Endodermal cell (in vitro differentiated cells): ENCODE measurements around the gene TXNDC15. TPM values are rescaled to one million over a fixed set of nuclear protein-coding genes. Genes with fewer than 3 reads are reported as not detected.

Source experiments
- DNase-seq: peaks from one replicate; pipeline ENCODE4 v3.0.0-alpha.2; 2017
- H3K27ac ChIP-seq: 2 replicates; pipeline ENCODE4 v1.5.1; 2013; ENCODE audit warnings: mild to moderate bottlenecking, low read depth, low read length, moderate library complexity
- H3K27me3 ChIP-seq: 2 replicates; pipeline ENCODE4 v1.6.1; 2013; ENCODE audit warnings: mild to moderate bottlenecking, low read length, moderate library complexity; ENCODE audit not compliant: insufficient read depth, control insufficient read depth, poor library complexity, severe bottlenecking
- H3K36me3 ChIP-seq: 2 replicates; pipeline ENCODE4 v1.7.0; 2013; ENCODE audit warnings: mild to moderate bottlenecking, low read length, moderate library complexity; ENCODE audit not compliant: control insufficient read depth, insufficient read depth
- H3K4me1 ChIP-seq: one replicate; pipeline ENCODE4 v1.7.0; 2013; ENCODE audit warnings: low read length; ENCODE audit not compliant: control insufficient read depth, insufficient read depth
- H3K4me3 ChIP-seq: 2 replicates; pipeline ENCODE4 v1.5.1; 2013; ENCODE audit warnings: mild to moderate bottlenecking, low read length, moderate library complexity
- H3K9ac ChIP-seq: 2 replicates; pipeline ENCODE4 v1.6.1; 2013; ENCODE audit warnings: mild to moderate bottlenecking, low read length, moderate library complexity; ENCODE audit not compliant: poor library complexity, severe bottlenecking; ENCODE audit errors: extremely low read depth
- H3K9me3 ChIP-seq: 2 replicates; pipeline ENCODE4 v1.6.1; 2013; ENCODE audit warnings: mild to moderate bottlenecking, low read length, moderate library complexity; ENCODE audit not compliant: control insufficient read depth
- H3K27ac Mint-ChIP-seq: 2 replicates; pipeline ENCODE4 v1.8.0; 2020; ENCODE audit warnings: mixed read lengths
- H3K27me3 Mint-ChIP-seq: 2 replicates; pipeline ENCODE4 v1.8.0; 2021; ENCODE audit warnings: mild to moderate bottlenecking, mixed read lengths; ENCODE audit not compliant: insufficient read depth
- H3K36me3 Mint-ChIP-seq: 2 replicates; pipeline ENCODE4 v1.8.0; 2020; ENCODE audit warnings: low read depth, mixed read lengths
- H3K4me1 Mint-ChIP-seq: 2 replicates; pipeline ENCODE4 v1.8.0; 2020; ENCODE audit warnings: mixed read lengths
- H3K4me3 Mint-ChIP-seq: 2 replicates; pipeline ENCODE4 v1.8.0; 2020; ENCODE audit warnings: mild to moderate bottlenecking, moderate library complexity, mixed read lengths
- H3K9me3 Mint-ChIP-seq: 2 replicates; pipeline ENCODE4 v1.8.0; 2020; ENCODE audit warnings: mild to moderate bottlenecking, mixed read lengths
- WGBS, 2 experiments: methylation state at CpG; one replicate each; pipeline versions ENCODE4 v1.1.5 to v1.1.7; 2013; ENCODE audit warnings: missing lambda C conversion rate in 2 of 2, mixed read lengths in 1 of 2; ENCODE audit not compliant: insufficient coverage in 1 of 2, insufficient read length in 1 of 2; 5-methylcytosine and 5-hydroxymethylcytosine counted together
- long read RNA-seq, 4 experiments: library from polyadenylated mRNA in 2 of 4; library from RNA in 1 of 4; library from capped mRNA in 1 of 4; stranded (forward) in 3 of 4; unstranded in 1 of 4; transcript quantifications; one replicate each; pipeline ENCODE4 v2.0.0, GENCODE V29; 2020 to 2021; ENCODE audit warnings: inconsistent platforms in 1 of 4
- polyA plus RNA-seq, 2 experiments: library from polyadenylated mRNA; stranded (reverse); fragments of 50-300 nt; gene quantifications; one replicate each; pipeline ENCODE4 v1.2.3, GENCODE V29; 2013
- total RNA-seq, 2 donors: library from RNA; stranded (reverse); fragmentation: NEBNext Ultra II Directional in 1 of 2; extraction: Animal tissue kit (Norgen Biotek cat#: 25700) in 1 of 2; gene quantifications; 2 replicates in 1 of 2; 3 replicates in 1 of 2; pipeline ENCODE4 v1.2.1, GENCODE V29; 2021
- TF ChIP-seq, protein P1 (sequence below): fragments of 200-600 bp; sonication (generic); conservative IDR thresholded peaks from 2 replicates; pipeline ENCODE4 v1.5.0; 2021; ENCODE audit warnings: antibody characterized with exemption, mild to moderate bottlenecking

The TXNDC15 gene, protein sequence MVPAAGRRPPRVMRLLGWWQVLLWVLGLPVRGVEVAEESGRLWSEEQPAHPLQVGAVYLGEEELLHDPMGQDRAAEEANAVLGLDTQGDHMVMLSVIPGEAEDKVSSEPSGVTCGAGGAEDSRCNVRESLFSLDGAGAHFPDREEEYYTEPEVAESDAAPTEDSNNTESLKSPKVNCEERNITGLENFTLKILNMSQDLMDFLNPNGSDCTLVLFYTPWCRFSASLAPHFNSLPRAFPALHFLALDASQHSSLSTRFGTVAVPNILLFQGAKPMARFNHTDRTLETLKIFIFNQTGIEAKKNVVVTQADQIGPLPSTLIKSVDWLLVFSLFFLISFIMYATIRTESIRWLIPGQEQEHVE
- 10 to 100 TPM; 34.0 to 37.0 TPM for total RNA-seq
- polyA plus RNA-seq (2013, experiment 1 of 2), result 30.0 TPM
- polyA plus RNA-seq (2013, experiment 2 of 2), result 31.1 TPM
- long read RNA-seq, experiment 1, transcript TXNDC15-201 (5 exons, 3,548 nt), result major isoform, 6 of 13 reads
- long read RNA-seq, experiment 1, partial matches to known transcripts, result 2 of 13 reads
- long read RNA-seq, experiment 1, other reads (novel, unspliced or antisense), result 4 of 13 reads
- long read RNA-seq, experiment 2, transcript TXNDC15-201 (5 exons, 3,548 nt), result major isoform, 23 of 28 reads
- long read RNA-seq, experiment 2, partial matches to known transcripts, result 1 of 28 reads
- long read RNA-seq, experiment 2, other reads (novel, unspliced or antisense), result 4 of 28 reads
- long read RNA-seq, experiment 3, transcript TXNDC15-201 (5 exons, 3,548 nt), result major isoform, 55 of 77 reads
- long read RNA-seq, experiment 3, partial matches to known transcripts, result 0 of 77 reads
- long read RNA-seq, experiment 3, other reads (novel, unspliced or antisense), result 22 of 77 reads
- long read RNA-seq, experiment 4, transcript TXNDC15-201 (5 exons, 3,548 nt), result major isoform, 44 of 54 reads
- long read RNA-seq, experiment 4, partial matches to known transcripts, result 5 of 54 reads
- long read RNA-seq, experiment 4, other reads (novel, unspliced or antisense), result 4 of 54 reads

DNA sequence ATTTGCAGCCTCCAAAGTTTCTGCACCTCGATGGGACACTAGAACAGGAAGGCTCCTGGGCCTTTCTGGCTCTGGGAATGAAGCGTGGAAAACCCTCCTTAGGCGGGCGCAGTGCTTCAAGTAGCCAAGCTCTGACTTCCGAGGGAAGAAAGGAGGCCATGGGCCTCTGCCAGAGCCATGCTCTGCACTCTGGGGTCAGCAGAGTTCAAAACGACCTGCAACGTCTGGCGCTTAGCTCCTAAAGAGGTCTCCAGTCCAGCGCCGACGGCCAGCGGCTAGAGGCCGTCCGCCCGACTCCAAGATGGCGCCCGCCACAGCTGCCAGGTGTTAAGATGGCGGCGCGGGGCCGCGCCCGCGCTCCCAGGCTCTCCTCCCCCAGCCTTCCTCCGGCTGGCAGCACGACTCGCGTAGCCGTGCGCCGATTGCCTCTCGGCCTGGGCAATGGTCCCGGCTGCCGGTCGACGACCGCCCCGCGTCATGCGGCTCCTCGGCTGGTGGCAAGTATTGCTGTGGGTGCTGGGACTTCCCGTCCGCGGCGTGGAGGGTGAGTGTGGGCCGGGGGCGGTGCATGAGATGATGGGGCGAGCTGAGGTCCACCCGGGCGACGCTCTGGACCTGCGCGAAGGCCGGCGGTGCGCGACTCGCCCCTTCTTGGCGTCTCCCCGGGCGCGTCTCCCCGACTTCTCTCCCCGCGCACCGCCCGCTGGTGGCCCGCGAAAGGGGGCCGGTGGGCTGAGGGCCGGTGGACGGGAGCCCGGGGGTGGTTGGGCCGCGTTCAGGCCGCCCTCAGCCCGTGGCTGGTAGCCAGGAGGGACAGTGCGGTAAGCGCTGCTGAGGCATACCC, at the start of gene TXNDC15:
TXNDC15 (plus strand) TSS at position 385 of the 844 bp plus-strand sequence; CDS start at position 442, 57 bp downstream.
- H3K9me3 ChIP-seq, result no peaks in the 10 kb centered on the region
- peaks cover 5% of the 10 kb centered on the region for H3K4me1 ChIP-seq
- H3K36me3 Mint-ChIP-seq, result peaks cover 3% of the 10 kb centered on the region
- TF ChIP-seq, protein P1, sequence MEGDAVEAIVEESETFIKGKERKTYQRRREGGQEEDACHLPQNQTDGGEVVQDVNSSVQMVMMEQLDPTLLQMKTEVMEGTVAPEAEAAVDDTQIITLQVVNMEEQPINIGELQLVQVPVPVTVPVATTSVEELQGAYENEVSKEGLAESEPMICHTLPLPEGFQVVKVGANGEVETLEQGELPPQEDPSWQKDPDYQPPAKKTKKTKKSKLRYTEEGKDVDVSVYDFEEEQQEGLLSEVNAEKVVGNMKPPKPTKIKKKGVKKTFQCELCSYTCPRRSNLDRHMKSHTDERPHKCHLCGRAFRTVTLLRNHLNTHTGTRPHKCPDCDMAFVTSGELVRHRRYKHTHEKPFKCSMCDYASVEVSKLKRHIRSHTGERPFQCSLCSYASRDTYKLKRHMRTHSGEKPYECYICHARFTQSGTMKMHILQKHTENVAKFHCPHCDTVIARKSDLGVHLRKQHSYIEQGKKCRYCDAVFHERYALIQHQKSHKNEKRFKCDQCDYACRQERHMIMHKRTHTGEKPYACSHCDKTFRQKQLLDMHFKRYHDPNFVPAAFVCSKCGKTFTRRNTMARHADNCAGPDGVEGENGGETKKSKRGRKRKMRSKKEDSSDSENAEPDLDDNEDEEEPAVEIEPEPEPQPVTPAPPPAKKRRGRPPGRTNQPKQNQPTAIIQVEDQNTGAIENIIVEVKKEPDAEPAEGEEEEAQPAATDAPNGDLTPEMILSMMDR, result no peak
- peaks cover 12% of the 10 kb centered on the region for H3K4me1 Mint-ChIP-seq
- DNase-seq, result peak; percentile 95
- H3K36me3 ChIP-seq, result no peaks in the 10 kb centered on the region
- H3K9ac ChIP-seq, result peak within 1 kb of the TSS; percentile 75
- peak within 1 kb of the TSS; percentile 82 for H3K4me3 Mint-ChIP-seq
- H3K9me3 Mint-ChIP-seq, result no peaks in the 10 kb centered on the region
- peak within 1 kb of the TSS; percentile 84 for H3K4me3 ChIP-seq
- H3K27ac ChIP-seq, result peak within 1 kb of the TSS; percentile 80
- WGBS, 2 experiments, result 4 to 19% methylated on average over 18 to 79 of the region's 79 CpGs
- no peaks in the 10 kb centered on the region for H3K27me3 ChIP-seq
- peak within 1 kb of the TSS; percentile 93 for H3K27ac Mint-ChIP-seq
- no peaks in the 10 kb centered on the region for H3K27me3 Mint-ChIP-seq

DNA sequence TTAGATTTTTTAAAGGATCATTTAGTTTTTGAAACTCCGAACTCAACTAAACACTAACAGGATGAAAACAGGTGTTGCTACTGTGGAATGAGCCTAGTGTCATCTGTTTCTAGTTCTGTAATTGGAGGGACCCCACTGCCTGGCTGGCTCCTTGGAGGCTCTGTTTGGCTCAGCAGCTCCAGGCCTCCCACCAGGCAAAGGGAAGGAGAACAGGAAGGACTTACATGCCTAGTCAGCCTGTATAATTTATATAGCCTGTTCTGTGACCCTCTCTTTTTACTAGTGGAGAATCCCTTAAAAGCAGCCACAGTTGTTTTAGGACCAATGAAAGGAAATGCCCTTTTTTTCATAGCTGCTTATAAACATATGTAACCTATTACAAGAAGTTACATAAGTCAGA, 49.5 kb upstream of the TXNDC15 start:
- WGBS, 2 experiments, result 93% methylated on average over 1 of the region's 1 CpG; no CpG with 5 or more reads in 1 of the 2 experiments
- TF ChIP-seq, protein P1, result no peak
- H3K9ac ChIP-seq, result no peak overlapping the region
- no peak for DNase-seq
- Mint-ChIP-seq H3K4me3 (no peak overlapping the region), H3K27ac (no peak overlapping the region), H3K9me3 (no peaks in the 10 kb centered on the region), H3K27me3 (no peaks in the 10 kb centered on the region), H3K36me3 (peaks cover 57% of the 10 kb centered on the region), H3K4me1 (no peaks in the 10 kb centered on the region)
- H3K36me3 ChIP-seq, result peaks cover 86% of the 10 kb centered on the region
- no peaks in the 10 kb centered on the region for H3K4me1 ChIP-seq
- H3K9me3 ChIP-seq, result no peaks in the 10 kb centered on the region
- H3K4me3 ChIP-seq, result no peak overlapping the region
- H3K27ac ChIP-seq, result no peak overlapping the region
- H3K27me3 ChIP-seq, result no peaks in the 10 kb centered on the region

DNA sequence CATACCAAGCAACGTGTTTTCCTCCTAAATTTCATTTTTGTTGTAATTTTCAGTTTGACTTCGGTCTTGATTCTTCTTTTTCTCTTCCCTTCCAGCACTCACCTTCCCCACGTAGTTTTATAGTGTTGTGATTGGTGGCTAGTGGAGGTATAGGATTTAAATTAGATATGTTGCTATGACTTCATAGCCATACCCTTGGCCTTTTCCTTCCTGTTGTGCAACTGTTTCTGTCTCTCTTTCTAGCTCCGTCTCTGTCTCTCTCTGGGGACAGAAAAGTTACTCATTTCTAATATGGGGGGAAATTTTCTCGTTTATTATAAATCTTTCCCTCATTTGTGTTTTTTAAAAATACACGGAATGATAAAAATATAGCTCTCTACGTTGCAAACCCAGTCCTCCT, 49.0 kb upstream of the TXNDC15 start:
- H3K36me3 Mint-ChIP-seq, result peaks cover 53% of the 10 kb centered on the region

More for the DNA sequence above, 49.0 kb upstream of the TXNDC15 start:
- TF ChIP-seq, protein P1, result no peak
- no peaks in the 10 kb centered on the region for H3K27me3 Mint-ChIP-seq
- no peak overlapping the region for H3K4me3 Mint-ChIP-seq
- Histone ChIP-seq H3K4me1 (no peaks in the 10 kb centered on the region), H3K4me3 (no peak overlapping the region), H3K9ac (no peak overlapping the region), H3K9me3 (no peaks in the 10 kb centered on the region), H3K27ac (no peak overlapping the region), H3K27me3 (no peaks in the 10 kb centered on the region), H3K36me3 (peaks cover 82% of the 10 kb centered on the region)
- WGBS, 2 experiments, result 92 to 100% methylated on average over 4 to 6 of the region's 7 CpGs
- no peak for DNase-seq
- H3K27ac Mint-ChIP-seq, result no peak overlapping the region
- no peaks in the 10 kb centered on the region for H3K4me1 Mint-ChIP-seq
- no peaks in the 10 kb centered on the region for H3K9me3 Mint-ChIP-seq
